Measurements from ENCODE around the gene SPATA32.

The SPATA32 gene

GRCh38 chr17:45227101-45227925 lies 34.6 kb downstream of the SPATA32 start:
- H3K27ac ChIP-seq, result peak overlapping the region; percentile 38 to 73
- no peak for DNase-seq (ENCODE audit: low spot score)
- TF ChIP-seq, protein P1, sequence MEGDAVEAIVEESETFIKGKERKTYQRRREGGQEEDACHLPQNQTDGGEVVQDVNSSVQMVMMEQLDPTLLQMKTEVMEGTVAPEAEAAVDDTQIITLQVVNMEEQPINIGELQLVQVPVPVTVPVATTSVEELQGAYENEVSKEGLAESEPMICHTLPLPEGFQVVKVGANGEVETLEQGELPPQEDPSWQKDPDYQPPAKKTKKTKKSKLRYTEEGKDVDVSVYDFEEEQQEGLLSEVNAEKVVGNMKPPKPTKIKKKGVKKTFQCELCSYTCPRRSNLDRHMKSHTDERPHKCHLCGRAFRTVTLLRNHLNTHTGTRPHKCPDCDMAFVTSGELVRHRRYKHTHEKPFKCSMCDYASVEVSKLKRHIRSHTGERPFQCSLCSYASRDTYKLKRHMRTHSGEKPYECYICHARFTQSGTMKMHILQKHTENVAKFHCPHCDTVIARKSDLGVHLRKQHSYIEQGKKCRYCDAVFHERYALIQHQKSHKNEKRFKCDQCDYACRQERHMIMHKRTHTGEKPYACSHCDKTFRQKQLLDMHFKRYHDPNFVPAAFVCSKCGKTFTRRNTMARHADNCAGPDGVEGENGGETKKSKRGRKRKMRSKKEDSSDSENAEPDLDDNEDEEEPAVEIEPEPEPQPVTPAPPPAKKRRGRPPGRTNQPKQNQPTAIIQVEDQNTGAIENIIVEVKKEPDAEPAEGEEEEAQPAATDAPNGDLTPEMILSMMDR (IDR thresholded peaks at IDR 0.05), result no peak
- H3K4me3 ChIP-seq, result peak overlapping the region; percentile 44

GRCh38 chr17:45226576-45226975 lies 35.3 kb downstream of the SPATA32 start:
- DNase-seq (ENCODE audit: low spot score), result no peak
- TF ChIP-seq, protein P1 (IDR thresholded peaks at IDR 0.05), result no peak
- H3K27ac ChIP-seq, result peak overlapping the region; percentile 38 to 73

DNA sequence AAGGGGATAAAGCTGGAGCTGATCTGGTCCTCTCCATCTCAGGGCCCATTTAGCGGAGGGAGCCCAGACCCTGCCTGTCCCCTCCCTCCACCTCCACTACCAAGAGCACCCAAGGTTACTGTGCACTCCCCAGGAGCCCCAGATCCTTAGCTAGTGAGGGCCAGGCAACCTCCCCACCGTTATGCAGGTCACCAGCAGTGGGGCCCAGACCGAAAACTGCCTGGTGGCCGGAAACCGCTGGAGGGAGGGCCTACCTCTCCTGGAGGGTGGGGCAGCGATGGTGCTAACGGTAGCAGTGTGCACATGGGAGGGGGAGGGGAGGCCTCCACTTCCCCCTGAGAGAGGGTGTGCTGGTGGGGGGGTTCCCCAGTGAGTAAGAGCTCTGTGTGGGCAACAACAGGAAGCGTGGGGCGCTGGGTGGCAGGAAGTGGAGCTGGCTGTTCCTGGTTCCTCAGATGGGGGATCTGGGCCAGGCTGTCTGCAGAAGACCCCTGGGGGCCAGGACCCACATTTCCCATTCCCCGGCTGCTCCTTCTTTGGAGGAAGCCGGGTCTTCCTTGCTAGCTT lies 35.8 kb downstream of the SPATA32 start:
- no peak overlapping the region for H3K4me3 ChIP-seq
- TF ChIP-seq, protein P1 (IDR thresholded peaks at IDR 0.05), result no peak
- H3K27ac ChIP-seq, result peak overlapping the region in 1 of 2 donors; percentile 73
- peak; percentile 74 for DNase-seq (ENCODE audit: low spot score)

More at GRCh38 chr17:45226576-45226975, 35.3 kb downstream of the SPATA32 start:
- no peak overlapping the region for H3K4me3 ChIP-seq

DNA sequence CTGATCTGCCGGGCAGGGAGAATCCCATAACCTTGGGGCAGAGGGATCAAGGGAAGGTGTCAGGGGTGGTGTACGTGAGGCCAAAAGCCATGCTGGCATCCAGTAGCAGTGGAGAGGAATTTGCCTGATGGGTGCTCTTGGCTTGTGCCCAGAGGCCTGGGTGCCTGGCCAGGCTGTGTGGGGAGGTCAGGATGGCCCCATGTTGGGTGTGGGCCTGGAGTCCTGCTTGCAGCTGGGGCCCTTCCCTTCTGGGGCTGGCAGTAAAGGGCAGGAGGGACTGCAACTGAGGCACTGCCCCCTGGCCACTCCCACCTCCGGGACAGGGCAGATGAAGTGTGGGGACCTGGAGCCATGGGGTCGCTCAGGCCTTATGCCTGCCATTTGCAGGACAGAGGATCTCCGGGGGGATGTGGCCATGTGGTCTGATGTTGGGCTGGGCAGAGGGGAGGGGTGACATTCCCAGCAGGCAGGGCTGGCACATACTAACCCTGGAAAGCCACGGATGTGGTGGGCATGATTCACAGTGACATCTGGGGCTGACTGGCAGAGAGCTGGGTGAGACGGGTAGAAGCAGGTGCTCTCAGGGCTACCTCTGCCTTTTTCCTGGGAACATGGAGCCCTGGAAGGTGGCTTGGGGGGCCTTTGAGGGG lies 36.7 kb downstream of the SPATA32 start:
- TF ChIP-seq, protein P1 (IDR thresholded peaks at IDR 0.05), result no peak
- Histone ChIP-seq H3K4me3 (peak overlapping the region; percentile 74), H3K27ac (peak overlapping the region in 1 of 2 donors; percentile 73)
- no peak for DNase-seq (ENCODE audit: low spot score)

- TF ChIP-seq, protein P1 (IDR thresholded peaks at IDR 0.05), result no peak
- peak; percentile 73 for DNase-seq (ENCODE audit: low spot score)
- Histone ChIP-seq H3K4me3 (peak overlapping the region; percentile 74), H3K27ac (peak overlapping the region in 1 of 2 donors; percentile 73)
Measured at GRCh38 chr17:45224671-45225050, 37.2 kb downstream of the SPATA32 start.

DNA sequence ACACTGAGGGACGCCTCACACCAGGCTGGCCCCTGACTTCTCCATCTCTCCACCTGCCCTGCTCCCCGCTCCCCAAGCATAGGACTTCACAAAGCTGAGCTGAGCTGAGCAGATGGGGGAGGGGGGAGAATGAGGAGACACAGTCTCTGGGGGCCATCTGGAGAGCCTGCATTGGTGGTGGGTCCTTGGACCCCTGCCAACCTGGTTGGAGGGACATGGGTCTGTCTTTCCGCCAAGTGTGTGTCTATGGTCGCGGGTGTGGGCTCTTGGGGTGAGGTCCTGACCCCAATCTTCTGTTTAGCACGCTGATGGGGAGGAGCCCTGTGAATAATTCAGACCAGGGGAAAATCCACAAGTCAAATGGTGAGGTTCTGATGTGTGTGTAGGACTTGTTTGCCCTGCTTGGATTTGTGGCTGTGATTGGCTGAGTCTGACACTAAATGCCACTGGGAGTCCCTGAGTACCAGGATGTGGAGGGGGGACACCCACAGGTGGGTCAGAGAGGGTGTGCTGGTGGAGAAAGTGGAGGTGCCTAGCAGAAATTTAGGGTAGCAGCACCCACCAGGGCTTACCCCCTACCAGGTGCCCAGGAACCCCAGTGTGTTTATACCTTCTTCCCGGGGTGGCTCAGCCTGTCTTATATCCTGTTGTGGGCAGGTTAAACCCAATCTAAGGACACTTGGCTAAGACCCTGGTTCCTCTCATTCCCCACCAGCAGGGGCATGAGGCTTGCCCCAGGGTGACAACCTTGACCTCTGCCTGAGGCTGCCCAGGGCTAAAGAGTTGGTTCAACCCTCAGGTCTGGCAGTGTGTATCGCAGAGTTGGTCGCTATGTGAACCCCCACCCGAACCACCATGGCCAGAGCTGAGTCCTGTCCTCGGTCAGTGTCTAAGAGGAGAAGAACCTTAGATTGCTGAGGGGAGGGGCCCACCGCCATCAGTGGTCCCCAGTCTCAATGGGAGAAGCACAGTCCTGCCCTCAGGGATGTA lies 38.1 kb downstream of the SPATA32 start:
- no peak for DNase-seq (ENCODE audit: low spot score)
- Histone ChIP-seq H3K4me3 (peak overlapping the region; percentile 74), H3K27ac (peak overlapping the region in 1 of 2 donors; percentile 73)
- TF ChIP-seq, protein P1 (IDR thresholded peaks at IDR 0.05), result no peak
